SU-DHL-6 (cell line): ENCODE data around the gene SSR4.

Experiments
- EZH2phosphoT487 ChIP-seq: fragments of 200-600 bp; sonication (generic), shearing (Covaris generic); conservative IDR thresholded peaks from 2 replicates; pipeline ENCODE4 v1.6.1; 2018; ENCODE audit warnings: mild to moderate bottlenecking, antibody characterized with exemption, low read length, moderate library complexity, mixed read lengths
- TF ChIP-seq, protein P1 (sequence below): fragments of 200-600 bp; sonication (generic); IDR thresholded peaks from one replicate; pipeline ENCODE4 v1.5.1; 2017; ENCODE audit warnings: antibody characterized with exemption, mild to moderate bottlenecking, low read length, moderate library complexity; ENCODE audit not compliant: insufficient read depth, poor library complexity, severe bottlenecking

DNA sequence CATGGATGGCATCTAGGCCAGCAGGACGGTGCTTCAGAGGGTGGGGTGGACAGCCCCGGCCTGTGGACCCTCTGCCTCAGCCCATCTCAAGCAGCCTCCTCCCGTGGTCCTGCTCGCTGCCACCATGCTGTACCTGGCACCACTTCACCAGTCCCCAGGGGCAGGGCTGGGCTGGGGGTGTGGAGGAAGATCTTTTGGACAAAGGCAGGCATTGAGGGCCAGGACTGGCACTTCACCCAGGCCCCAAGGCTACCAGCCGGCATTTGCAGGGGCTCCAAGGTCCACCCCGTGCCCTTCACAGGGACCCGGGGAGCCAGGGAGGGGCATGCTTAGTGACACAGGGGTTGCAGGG lies 29.7 kb upstream of the SSR4 start:
- TF ChIP-seq, protein P1, sequence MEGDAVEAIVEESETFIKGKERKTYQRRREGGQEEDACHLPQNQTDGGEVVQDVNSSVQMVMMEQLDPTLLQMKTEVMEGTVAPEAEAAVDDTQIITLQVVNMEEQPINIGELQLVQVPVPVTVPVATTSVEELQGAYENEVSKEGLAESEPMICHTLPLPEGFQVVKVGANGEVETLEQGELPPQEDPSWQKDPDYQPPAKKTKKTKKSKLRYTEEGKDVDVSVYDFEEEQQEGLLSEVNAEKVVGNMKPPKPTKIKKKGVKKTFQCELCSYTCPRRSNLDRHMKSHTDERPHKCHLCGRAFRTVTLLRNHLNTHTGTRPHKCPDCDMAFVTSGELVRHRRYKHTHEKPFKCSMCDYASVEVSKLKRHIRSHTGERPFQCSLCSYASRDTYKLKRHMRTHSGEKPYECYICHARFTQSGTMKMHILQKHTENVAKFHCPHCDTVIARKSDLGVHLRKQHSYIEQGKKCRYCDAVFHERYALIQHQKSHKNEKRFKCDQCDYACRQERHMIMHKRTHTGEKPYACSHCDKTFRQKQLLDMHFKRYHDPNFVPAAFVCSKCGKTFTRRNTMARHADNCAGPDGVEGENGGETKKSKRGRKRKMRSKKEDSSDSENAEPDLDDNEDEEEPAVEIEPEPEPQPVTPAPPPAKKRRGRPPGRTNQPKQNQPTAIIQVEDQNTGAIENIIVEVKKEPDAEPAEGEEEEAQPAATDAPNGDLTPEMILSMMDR: no peak
- TF ChIP-seq EZH2phosphoT487: no peak
